DMS53 treated with DMSO at 0.1 percent for 48 hours (cell line): ENCODE measurements around the gene KHNYN.

Experiments
- DNase-seq: peaks from one replicate; lab custom pipeline; 2025; ENCODE audit not compliant: unreplicated experiment; lab: John Stamatoyannopoulos, UW

KHNYN gene

GRCh38 chr14:24399999-24400718, 29.6 kb upstream of the KHNYN start:
- DNase-seq, result no peak

GRCh38 chr14:24401810-24402702, 27.7 kb upstream of the KHNYN start:
- DNase-seq, result no peak

- DNase-seq, result no peak
Observed at GRCh38 chr14:24403294-24403998, 26.3 kb upstream of the KHNYN start.

- DNase-seq, result no peak
Observed at GRCh38 chr14:24404814-24405213, 24.9 kb upstream of the KHNYN start.

- DNase-seq, result no peak
Observed at GRCh38 chr14:24406416-24406815, 23.3 kb upstream of the KHNYN start.

GRCh38 chr14:24407608-24408325, 22.0 kb upstream of the KHNYN start:
- no peak for DNase-seq

GRCh38 chr14:24408764-24409163, 21.0 kb upstream of the KHNYN start:
- no peak for DNase-seq

GRCh38 chr14:24409192-24409591, 20.6 kb upstream of the KHNYN start:
- no peak for DNase-seq

GRCh38 chr14:24409956-24410355, 19.8 kb upstream of the KHNYN start:
- no peak for DNase-seq

GRCh38 chr14:24411443-24412389, 18.0 kb upstream of the KHNYN start:
- no peak for DNase-seq

- no peak for DNase-seq
Observed at GRCh38 chr14:24414077-24414476, 15.7 kb upstream of the KHNYN start.

- DNase-seq, result no peak
Observed at GRCh38 chr14:24414732-24415420, 14.9 kb upstream of the KHNYN start.

GRCh38 chr14:24415421-24416253, 14.1 kb upstream of the KHNYN start:
- no peak for DNase-seq

GRCh38 chr14:24416254-24416931, 13.4 kb upstream of the KHNYN start:
- no peak for DNase-seq

GRCh38 chr14:24416932-24417619, 12.7 kb upstream of the KHNYN start:
- DNase-seq, result no peak

- no peak for DNase-seq
Observed at GRCh38 chr14:24417832-24418491, 11.8 kb upstream of the KHNYN start.

GRCh38 chr14:24418492-24418873, 11.3 kb upstream of the KHNYN start:
- DNase-seq, result no peak
